Lower leg skin (tissue), 3 donors: ENCODE measurements around the gene COL3A1.

ENCODE experiments used
- CTCF ChIP-seq, 3 donors: fragments of 450-650 bp; IDR thresholded peaks; one replicate each; pipeline ENCODE4 v1.5.1; 2016; ENCODE audit warnings: antibody characterized with exemption in 3 of 3, mild to moderate bottlenecking in 3 of 3, moderate library complexity in 2 of 3
- POLR2A ChIP-seq, 2 donors: fragments of 450-650 bp; IDR thresholded peaks; one replicate each; pipeline ENCODE4 v1.6.1; 2016 to 2017; ENCODE audit warnings: antibody characterized with exemption in 2 of 2, mild to moderate bottlenecking in 1 of 2, moderate library complexity in 1 of 2

GRCh38 chr2:188979187-188980114, 5.3 kb downstream of the COL3A1 start:
- no peak for TF ChIP-seq CTCF (IDR thresholded peaks at IDR 0.05)
- no peak for TF ChIP-seq POLR2A (IDR thresholded peaks at IDR 0.05)
